ENCODE data around the gene LY9.

DNA sequence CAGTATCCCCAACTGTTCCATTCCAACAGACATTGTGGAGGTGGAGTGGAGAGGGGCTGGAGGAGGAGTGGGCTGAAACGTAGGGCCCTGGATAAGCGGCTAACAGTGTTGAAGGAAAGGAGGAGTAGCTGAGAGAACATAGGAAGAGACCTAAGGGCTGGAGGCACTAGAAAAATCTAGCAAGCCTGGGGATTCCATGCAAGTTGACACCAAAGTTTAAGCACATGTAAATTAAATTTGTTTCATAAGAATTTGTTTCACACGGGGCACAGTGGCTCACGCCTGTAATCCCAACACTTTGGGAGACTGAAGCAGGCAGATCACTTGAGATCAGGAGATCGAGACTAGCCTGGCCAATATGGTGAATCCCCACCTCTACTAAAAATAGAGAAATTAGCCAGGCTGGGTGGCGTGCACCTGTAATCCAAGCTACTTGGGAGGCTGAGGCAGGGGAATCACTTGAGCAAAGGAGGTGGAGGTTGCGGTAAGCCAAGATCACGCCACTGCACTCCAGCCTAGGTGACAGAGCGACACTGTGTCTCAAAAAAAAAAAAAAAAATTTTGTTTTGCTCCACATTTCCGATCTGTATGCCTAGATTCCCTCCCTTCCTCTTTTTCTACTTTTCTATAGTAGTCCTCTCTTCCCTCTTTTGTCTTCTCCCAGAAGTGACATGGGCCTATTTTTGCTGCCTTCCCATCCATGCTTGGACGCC, 67.2 kb downstream of the LY9 start:
- TF ChIP-seq, protein P1, sequence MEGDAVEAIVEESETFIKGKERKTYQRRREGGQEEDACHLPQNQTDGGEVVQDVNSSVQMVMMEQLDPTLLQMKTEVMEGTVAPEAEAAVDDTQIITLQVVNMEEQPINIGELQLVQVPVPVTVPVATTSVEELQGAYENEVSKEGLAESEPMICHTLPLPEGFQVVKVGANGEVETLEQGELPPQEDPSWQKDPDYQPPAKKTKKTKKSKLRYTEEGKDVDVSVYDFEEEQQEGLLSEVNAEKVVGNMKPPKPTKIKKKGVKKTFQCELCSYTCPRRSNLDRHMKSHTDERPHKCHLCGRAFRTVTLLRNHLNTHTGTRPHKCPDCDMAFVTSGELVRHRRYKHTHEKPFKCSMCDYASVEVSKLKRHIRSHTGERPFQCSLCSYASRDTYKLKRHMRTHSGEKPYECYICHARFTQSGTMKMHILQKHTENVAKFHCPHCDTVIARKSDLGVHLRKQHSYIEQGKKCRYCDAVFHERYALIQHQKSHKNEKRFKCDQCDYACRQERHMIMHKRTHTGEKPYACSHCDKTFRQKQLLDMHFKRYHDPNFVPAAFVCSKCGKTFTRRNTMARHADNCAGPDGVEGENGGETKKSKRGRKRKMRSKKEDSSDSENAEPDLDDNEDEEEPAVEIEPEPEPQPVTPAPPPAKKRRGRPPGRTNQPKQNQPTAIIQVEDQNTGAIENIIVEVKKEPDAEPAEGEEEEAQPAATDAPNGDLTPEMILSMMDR (IDR thresholded peaks at IDR 0.05), result no peak
- TF ChIP-seq POLR2A (IDR thresholded peaks at IDR 0.05), result no peak

All from lower leg skin (tissue), 3 donors.